HUES6 (cell line): ENCODE measurements around the gene CEP350.

Experiments
- H3K27ac ChIP-seq: 2 replicates; pipeline ENCODE4 v1.7.0; 2013; ENCODE audit warnings: low read depth, mild to moderate bottlenecking, low read length, inconsistent platforms
- H3K27me3 ChIP-seq: 2 replicates; pipeline ENCODE4 v1.6.1; 2013; ENCODE audit warnings: low read length; ENCODE audit not compliant: control insufficient read depth, insufficient read depth
- H3K36me3 ChIP-seq: 2 replicates; pipeline ENCODE4 v1.6.1; 2013; ENCODE audit warnings: low read length; ENCODE audit not compliant: control insufficient read depth, insufficient read depth
- H3K4me1 ChIP-seq: 2 replicates; pipeline ENCODE4 v1.6.1; 2013; ENCODE audit warnings: low read length; ENCODE audit not compliant: control insufficient read depth, insufficient read depth
- H3K4me3 ChIP-seq: 2 replicates; pipeline ENCODE4 v1.5.1; 2013; ENCODE audit warnings: low read depth, low read length
- H3K9ac ChIP-seq: one replicate; pipeline ENCODE4 v1.6.1; 2013; ENCODE audit warnings: mild to moderate bottlenecking, low read length
- H3K9me3 ChIP-seq: 2 replicates; pipeline ENCODE4 v1.6.1; 2013; ENCODE audit warnings: low read depth, low read length; ENCODE audit not compliant: control insufficient read depth, insufficient read depth

CEP350 gene

GRCh38 chr1:180031664-180032063 is 77.1 kb downstream of the CEP350 start:
- Histone ChIP-seq H3K27me3 (no peaks in the 10 kb centered on the region), H3K4me1 (no peaks in the 10 kb centered on the region), H3K9me3 (no peaks in the 10 kb centered on the region), H3K9ac (no peak overlapping the region), H3K36me3 (peaks cover 33% of the 10 kb centered on the region), H3K27ac (no peak overlapping the region), H3K4me3 (no peak overlapping the region)

DNA sequence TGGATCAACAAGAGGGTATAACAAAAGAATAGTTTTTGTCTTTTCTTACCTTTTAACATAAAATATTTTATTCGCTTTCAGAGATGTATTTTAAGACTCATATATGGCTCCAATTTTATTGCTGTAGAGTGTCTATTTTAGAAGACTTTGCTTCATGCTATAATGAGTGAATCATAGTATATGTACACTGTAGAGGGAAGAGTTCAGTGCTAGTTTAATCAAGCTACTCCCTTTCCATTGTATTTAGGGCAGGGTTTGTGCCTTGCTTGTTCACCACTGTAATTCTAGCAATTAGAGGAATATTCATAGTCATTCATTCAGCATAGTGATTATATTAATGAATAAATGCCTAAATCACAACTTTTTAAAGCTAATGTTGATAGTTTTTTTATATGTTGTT is 78.8 kb downstream of the CEP350 start:
- Histone ChIP-seq H3K27me3 (no peaks in the 10 kb centered on the region), H3K9ac (no peak overlapping the region), H3K9me3 (no peaks in the 10 kb centered on the region), H3K4me1 (no peaks in the 10 kb centered on the region), H3K27ac (no peak overlapping the region), H3K4me3 (no peak overlapping the region), H3K36me3 (peaks cover 35% of the 10 kb centered on the region)

DNA sequence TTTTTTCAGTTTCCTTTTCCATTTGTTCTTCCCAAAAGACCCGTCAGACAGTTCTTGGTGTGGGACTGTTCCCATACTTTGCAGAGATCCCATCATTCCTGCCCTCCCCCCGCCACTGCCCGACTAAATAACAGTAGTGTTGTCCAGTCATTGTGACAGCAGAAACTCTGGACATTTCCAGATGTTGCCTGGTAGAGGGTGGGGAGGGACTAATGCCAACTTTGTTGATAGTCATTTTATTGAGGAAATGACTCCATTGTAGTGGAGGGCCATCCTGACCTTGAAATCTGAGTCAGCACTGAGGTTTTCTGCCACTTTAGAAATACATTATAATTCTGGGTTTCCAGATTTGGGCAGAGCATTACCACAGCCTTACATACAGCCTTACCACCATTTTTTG is 85.4 kb downstream of the CEP350 start:
- Histone ChIP-seq H3K4me3 (no peak overlapping the region), H3K4me1 (no peaks in the 10 kb centered on the region), H3K27me3 (no peaks in the 10 kb centered on the region), H3K9ac (no peak overlapping the region), H3K9me3 (no peaks in the 10 kb centered on the region), H3K36me3 (peaks cover 48% of the 10 kb centered on the region), H3K27ac (no peak overlapping the region)

DNA sequence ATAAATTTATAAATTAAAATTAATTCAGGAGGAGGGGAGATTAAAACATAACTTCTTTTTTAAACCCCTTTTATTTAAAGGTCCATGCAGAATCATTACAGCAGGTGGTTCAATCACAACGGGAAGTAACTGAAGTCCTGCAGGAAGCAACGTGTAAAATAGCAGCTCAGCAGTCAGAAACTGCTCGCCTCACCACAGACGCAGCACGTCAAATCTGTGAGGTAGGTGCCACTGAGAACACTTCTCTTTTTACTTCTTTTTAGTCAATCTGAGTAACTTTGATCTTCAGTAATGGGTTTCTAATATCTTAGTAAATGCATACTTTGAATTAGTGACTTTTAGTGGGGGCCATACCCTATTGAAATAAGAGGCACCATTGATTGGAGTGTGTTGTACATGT is 87.0 kb downstream of the CEP350 start:
- Histone ChIP-seq H3K9me3 (no peaks in the 10 kb centered on the region), H3K27ac (no peak overlapping the region), H3K36me3 (peaks cover 62% of the 10 kb centered on the region), H3K4me3 (no peak overlapping the region), H3K9ac (no peak overlapping the region), H3K4me1 (no peaks in the 10 kb centered on the region), H3K27me3 (no peaks in the 10 kb centered on the region)

- no peak overlapping the region for H3K9ac ChIP-seq
- H3K4me1 ChIP-seq: no peaks in the 10 kb centered on the region
- H3K27me3 ChIP-seq: no peaks in the 10 kb centered on the region
- no peak overlapping the region for H3K4me3 ChIP-seq
- peaks cover 62% of the 10 kb centered on the region for H3K36me3 ChIP-seq
- H3K27ac ChIP-seq: no peak overlapping the region
- H3K9me3 ChIP-seq: no peaks in the 10 kb centered on the region
These were observed 88.5 kb downstream of the CEP350 start for GRCh38 chr1:180042988-180043622.

DNA sequence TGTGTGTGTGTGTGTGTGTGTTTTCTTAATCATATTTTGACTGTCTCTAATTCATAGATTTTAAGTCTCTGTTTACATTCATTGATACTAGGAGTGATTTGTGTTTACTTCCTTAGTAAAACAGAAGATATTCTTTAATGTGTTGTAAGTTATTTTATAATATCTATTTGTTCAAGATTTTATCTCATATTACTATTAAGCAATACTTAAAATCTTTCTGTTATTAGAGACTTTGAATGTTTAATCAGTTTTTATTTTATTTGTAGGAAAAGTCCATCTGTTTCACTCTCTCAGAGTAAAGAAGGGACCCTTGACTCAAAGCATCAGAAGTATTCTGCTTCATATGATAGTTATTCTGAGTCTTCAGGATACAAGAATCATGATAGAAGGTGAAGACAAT is 89.2 kb downstream of the CEP350 start:
- no peaks in the 10 kb centered on the region for H3K27me3 ChIP-seq
- peaks cover 66% of the 10 kb centered on the region for H3K36me3 ChIP-seq
- no peaks in the 10 kb centered on the region for H3K9me3 ChIP-seq
- no peak overlapping the region for H3K27ac ChIP-seq
- H3K4me3 ChIP-seq: no peak overlapping the region
- no peaks in the 10 kb centered on the region for H3K4me1 ChIP-seq
- no peak overlapping the region for H3K9ac ChIP-seq

DNA sequence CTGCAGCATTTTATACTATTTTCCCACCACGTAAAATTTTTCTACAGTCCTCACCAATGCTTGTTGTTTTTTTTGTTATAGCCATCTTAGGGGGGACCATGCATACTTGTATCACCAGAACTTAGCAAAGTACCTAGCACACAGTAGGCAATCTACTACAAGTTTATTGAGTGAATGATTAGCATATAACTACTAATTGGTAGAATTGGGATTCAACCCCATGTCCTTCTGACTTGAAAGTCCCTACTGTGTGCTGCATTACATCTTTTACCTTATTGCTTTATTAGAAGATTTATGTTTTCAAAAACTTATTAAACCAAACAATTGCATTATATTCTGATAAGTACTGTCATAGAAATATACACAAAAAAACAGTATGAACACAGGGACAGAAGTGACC is 92.1 kb downstream of the CEP350 start:
- H3K27ac ChIP-seq: no peak overlapping the region
- peaks cover 82% of the 10 kb centered on the region for H3K36me3 ChIP-seq
- H3K4me1 ChIP-seq: no peaks in the 10 kb centered on the region
- H3K9ac ChIP-seq: no peak overlapping the region
- H3K4me3 ChIP-seq: no peak overlapping the region
- H3K9me3 ChIP-seq: no peaks in the 10 kb centered on the region
- no peaks in the 10 kb centered on the region for H3K27me3 ChIP-seq

DNA sequence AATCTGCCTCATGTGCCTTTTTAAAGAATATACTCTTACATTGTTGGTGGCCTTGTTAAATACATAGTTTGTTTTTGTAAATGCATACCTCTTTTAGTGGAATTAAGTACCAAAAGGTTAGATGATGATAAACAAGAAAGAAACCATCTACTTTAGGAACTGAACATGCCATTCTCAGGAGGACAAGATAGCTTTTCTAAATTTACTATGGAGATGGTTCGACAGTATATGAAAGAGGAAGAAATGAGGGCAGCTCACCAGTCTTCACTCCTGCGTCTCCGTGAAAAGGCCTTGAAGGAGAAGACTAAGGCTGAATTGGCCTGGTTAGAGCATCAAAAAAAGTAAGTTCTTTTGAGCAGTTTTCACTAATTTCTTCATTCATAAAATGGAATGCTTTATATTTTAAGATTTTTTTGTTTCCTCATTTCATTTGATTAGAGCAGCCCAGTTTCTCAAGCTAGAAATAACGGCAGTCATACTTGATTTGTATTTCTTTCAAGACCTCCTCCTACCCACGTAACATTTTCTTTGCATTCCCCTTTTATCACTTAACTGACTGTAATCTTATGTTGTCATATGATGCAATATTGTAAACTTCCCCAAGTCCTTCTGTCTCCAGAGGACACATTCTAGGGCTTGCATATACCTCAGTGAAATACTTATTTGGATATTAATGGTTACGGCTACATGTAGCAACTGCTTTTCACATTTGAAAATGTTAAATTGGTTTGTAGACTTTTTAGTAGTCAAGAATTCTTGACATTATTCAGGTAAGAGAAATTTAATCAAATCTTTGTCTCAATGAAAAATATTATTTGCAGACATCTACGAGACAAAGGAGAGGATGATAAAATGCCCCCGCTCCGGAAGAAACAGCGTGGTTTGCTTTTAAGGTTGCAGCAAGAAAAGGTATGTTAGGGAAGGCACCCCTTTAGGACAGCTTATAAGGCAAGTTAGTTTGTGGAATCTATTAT is 99.3 kb downstream of the CEP350 start:
- Histone ChIP-seq H3K27me3 (no peaks in the 10 kb centered on the region), H3K36me3 (peaks cover 56% of the 10 kb centered on the region), H3K4me3 (no peak overlapping the region), H3K9me3 (no peaks in the 10 kb centered on the region), H3K27ac (no peak overlapping the region), H3K4me1 (no peaks in the 10 kb centered on the region), H3K9ac (no peak overlapping the region)

DNA sequence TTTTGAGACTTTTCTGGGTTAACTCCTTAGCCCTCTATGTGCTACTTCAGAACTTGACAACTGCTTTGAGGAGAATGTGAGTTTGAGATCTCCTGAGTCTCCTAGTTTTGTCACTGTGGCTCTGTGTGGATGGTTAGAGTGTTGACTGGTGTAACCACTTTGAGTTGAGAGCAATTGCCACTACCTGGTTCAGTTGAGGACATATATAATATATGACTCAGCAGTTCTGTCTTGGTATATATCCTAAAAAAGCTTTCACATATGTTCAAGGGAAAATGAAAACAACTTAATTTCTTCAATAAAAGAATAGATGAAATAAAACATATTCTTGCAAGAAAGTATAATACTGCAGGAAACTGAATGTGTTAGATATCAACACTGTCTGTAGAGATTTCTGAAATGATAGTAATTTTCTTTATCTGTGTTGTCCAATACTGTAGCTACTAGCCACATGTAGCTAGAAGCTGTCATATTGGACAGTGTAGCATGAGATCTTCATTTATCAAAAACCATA is 103.3 kb downstream of the CEP350 start:
- H3K4me3 ChIP-seq: no peak overlapping the region
- H3K27me3 ChIP-seq: no peaks in the 10 kb centered on the region
- H3K4me1 ChIP-seq: no peaks in the 10 kb centered on the region
- H3K9me3 ChIP-seq: no peaks in the 10 kb centered on the region
- peaks cover 36% of the 10 kb centered on the region for H3K36me3 ChIP-seq
- H3K27ac ChIP-seq: no peak overlapping the region
- H3K9ac ChIP-seq: no peak overlapping the region

DNA sequence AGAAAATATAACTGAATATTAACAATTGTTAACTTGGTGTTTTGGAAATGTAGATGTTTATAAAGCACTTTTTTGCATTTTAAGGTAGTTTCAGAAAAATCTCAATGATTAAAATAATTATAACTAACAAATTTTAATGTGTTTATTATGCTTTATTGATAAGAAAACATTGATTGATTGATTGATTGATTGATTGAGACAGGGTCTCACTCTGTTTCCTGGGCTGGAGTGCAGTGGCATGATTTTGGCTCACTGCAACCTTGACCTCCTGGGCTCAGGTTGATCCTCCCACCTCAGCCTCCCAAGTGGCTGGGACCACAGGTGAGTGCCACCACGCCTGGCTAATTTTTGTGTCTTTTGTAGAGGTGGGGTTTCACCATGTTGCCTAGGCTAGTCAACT is 106.4 kb downstream of the CEP350 start:
- Histone ChIP-seq H3K9me3 (no peaks in the 10 kb centered on the region), H3K4me1 (no peaks in the 10 kb centered on the region), H3K27me3 (no peaks in the 10 kb centered on the region), H3K4me3 (no peak overlapping the region), H3K9ac (no peak overlapping the region), H3K27ac (no peak overlapping the region), H3K36me3 (peaks cover 44% of the 10 kb centered on the region)

- Histone ChIP-seq H3K36me3 (peaks cover 51% of the 10 kb centered on the region), H3K4me3 (no peak overlapping the region), H3K27ac (no peak overlapping the region), H3K4me1 (no peaks in the 10 kb centered on the region), H3K9me3 (no peaks in the 10 kb centered on the region), H3K9ac (no peak overlapping the region), H3K27me3 (no peaks in the 10 kb centered on the region)
These were observed 107.9 kb downstream of the CEP350 start for GRCh38 chr1:180062452-180062971.
